IMR-90 (cell line): ENCODE results near the gene FITM1. TPM values are rescaled to one million over a fixed set of nuclear protein-coding genes. Genes with fewer than 3 reads are reported as not detected.

Source experiments
- ATAC-seq: fragments of 200-7000 bp; cut with Tn5 transposase; 2 replicates; pipeline ENCODE4 v1.9.1; 2020; ENCODE audit warnings: low read depth, mild to moderate bottlenecking, moderate library complexity
- BruUV-seq: library from RNA; stranded (reverse); fragments of 400-500 nt; replicated peaks from 2 replicates; lab custom pipeline; 2021; lab: Mats Ljungman, UMichigan
- CTCF ChIA-PET: fragments of 300-600 bp; formaldehyde crosslinking; extraction: SDS; loops from one replicate; lab custom pipeline; 2021; ENCODE audit warnings: antibody characterized with exemption; lab: Yijun Ruan, JAX
- POLR2A ChIA-PET: fragments of 300-600 bp; sonication (Branson Sonifier 250); formaldehyde crosslinking; loops from one replicate; lab custom pipeline; 2022; ENCODE audit warnings: antibody characterized with exemption; ENCODE audit not compliant: unreplicated experiment; lab: Charles Lee
- DNase-seq: peaks from one replicate; pipeline ENCODE4 v3.0.0; 2013
- H2AFZ ChIP-seq: replicated peaks from 2 replicates; pipeline ENCODE3; 2013; ENCODE audit warnings: low read length, mild to moderate bottlenecking; ENCODE audit not compliant: poor library complexity
- H2AK5ac ChIP-seq: 2 replicates; pipeline ENCODE4 v1.6.1; 2013; ENCODE audit warnings: low read depth, low read length, inconsistent platforms
- H2AK9ac ChIP-seq: replicated peaks from 2 replicates; pipeline ENCODE3; 2013; ENCODE audit warnings: mild to moderate bottlenecking, low read depth, low read length, moderate library complexity; ENCODE audit not compliant: poor library complexity
- H2BK120ac ChIP-seq: 2 replicates; pipeline ENCODE4 v1.6.1; 2013; ENCODE audit warnings: low read depth, low read length, inconsistent platforms
- H2BK15ac ChIP-seq: 3 replicates; pipeline ENCODE4 v1.6.1; 2013; ENCODE audit warnings: low read depth, low read length, inconsistent platforms
- H2BK20ac ChIP-seq: 2 replicates; pipeline ENCODE4 v1.6.1; 2013; ENCODE audit warnings: low read depth, mild to moderate bottlenecking, inconsistent platforms, low read length, moderate library complexity
- H2BK5ac ChIP-seq: 2 replicates; pipeline ENCODE4 v1.6.1; 2013; ENCODE audit warnings: mild to moderate bottlenecking, low read depth, low read length, inconsistent platforms; ENCODE audit not compliant: poor library complexity, severe bottlenecking
- H3K14ac ChIP-seq: replicated peaks from 2 replicates; pipeline ENCODE4 v1.6.1; 2013; ENCODE audit warnings: low read depth, low read length, inconsistent platforms
- H3K18ac ChIP-seq: 2 replicates; pipeline ENCODE4 v1.6.1; 2013; ENCODE audit warnings: low read depth, low read length, control low read depth
- H3K23ac ChIP-seq: 2 replicates; pipeline ENCODE4 v1.6.1; 2013; ENCODE audit warnings: low read depth, low read length, inconsistent platforms
- H3K27ac ChIP-seq: 2 replicates; pipeline ENCODE4 v1.5.1; 2013; ENCODE audit warnings: mild to moderate bottlenecking, control low read depth, low read length; ENCODE audit not compliant: insufficient read depth
- H3K27me3 ChIP-seq: 2 replicates; pipeline ENCODE4 v1.6.1; 2013; ENCODE audit warnings: low read length; ENCODE audit not compliant: control insufficient read depth, insufficient read depth
- H3K36me3 ChIP-seq: 2 replicates; pipeline ENCODE4 v1.6.1; 2013; ENCODE audit warnings: low read length, mixed read lengths; ENCODE audit not compliant: control insufficient read depth, insufficient read depth
- H3K4ac ChIP-seq: 2 replicates; pipeline ENCODE4 v1.6.1; 2013; ENCODE audit warnings: low read depth, low read length, inconsistent platforms
- H3K4me1 ChIP-seq: 2 replicates; pipeline ENCODE4 v1.6.1; 2013; ENCODE audit warnings: low read length, mixed read lengths; ENCODE audit not compliant: control insufficient read depth, insufficient read depth
- H3K4me2 ChIP-seq: 2 replicates; pipeline ENCODE4 v1.6.1; 2013; ENCODE audit warnings: low read depth, mild to moderate bottlenecking, control low read depth, low read length, moderate library complexity
- H3K4me3 ChIP-seq: 2 replicates; pipeline ENCODE4 v1.5.1; 2013; ENCODE audit warnings: low read depth, mild to moderate bottlenecking, control low read depth, low read length, moderate library complexity; ENCODE audit not compliant: insufficient read depth
- H3K56ac ChIP-seq: 2 replicates; pipeline ENCODE4 v1.6.1; 2013; ENCODE audit warnings: low read length, inconsistent platforms; ENCODE audit not compliant: insufficient read depth; ENCODE audit errors: extremely low read depth
- H3K79me1 ChIP-seq, 2 experiments: 2 replicates each; pipeline ENCODE4 v1.6.1; 2013; ENCODE audit warnings: low read length in 2 of 2, inconsistent platforms in 1 of 2, low read depth in 1 of 2
- H3K9ac ChIP-seq: 2 replicates; pipeline ENCODE4 v1.6.1; 2013; ENCODE audit warnings: low read depth, low read length, control low read depth
- H3K9me1 ChIP-seq: 2 replicates; pipeline ENCODE4 v1.6.1; 2013; ENCODE audit warnings: low read length, inconsistent platforms; ENCODE audit not compliant: insufficient read depth
- H3K9me3 ChIP-seq: 2 replicates; pipeline ENCODE4 v1.6.1; 2013; ENCODE audit warnings: low read length; ENCODE audit not compliant: control insufficient read depth, insufficient read depth
- H4K20me1 ChIP-seq: 2 replicates; pipeline ENCODE4 v1.6.1; 2013; ENCODE audit warnings: low read length, inconsistent platforms; ENCODE audit not compliant: insufficient read depth
- H4K5ac ChIP-seq: 2 replicates; pipeline ENCODE4 v1.6.1; 2013; ENCODE audit warnings: mild to moderate bottlenecking, low read depth, low read length, control low read depth
- H4K8ac ChIP-seq, 2 experiments: 2 replicates each; pipeline ENCODE4 v1.6.1; 2013; ENCODE audit warnings: low read depth in 2 of 2, low read length in 2 of 2, control low read depth in 1 of 2, inconsistent platforms in 1 of 2
- H4K91ac ChIP-seq: 2 replicates; pipeline ENCODE4 v1.6.1; 2013; ENCODE audit warnings: low read depth, low read length, inconsistent platforms; ENCODE audit not compliant: insufficient read depth
- BHLHE40 ChIP-seq: fragments of 150-350 bp; IDR thresholded peaks from 2 replicates; pipeline ENCODE4 v1.6.1; 2016; ENCODE audit warnings: mild to moderate bottlenecking, low read depth, low read length
- CEBPB ChIP-seq: IDR thresholded peaks from 2 replicates; pipeline ENCODE4 v1.6.1; 2012; ENCODE audit warnings: low read depth, low read length, improper control_type of control experiment
- CHD1 ChIP-seq: IDR thresholded peaks from 2 replicates; pipeline ENCODE4 v1.6.1; 2012; ENCODE audit warnings: low read depth, low read length, improper control_type of control experiment
- FOS ChIP-seq: fragments of 150-350 bp; IDR thresholded peaks from 2 replicates; pipeline ENCODE4 v1.6.1; 2016; ENCODE audit warnings: low read depth, low read length
- MAFK ChIP-seq: IDR thresholded peaks from 2 replicates; pipeline ENCODE4 v1.6.1; 2012; ENCODE audit warnings: low read depth, low read length, improper control_type of control experiment
- MAZ ChIP-seq: IDR thresholded peaks from 2 replicates; pipeline ENCODE4 v1.6.1; 2012; ENCODE audit warnings: low read depth, mild to moderate bottlenecking, low read length, improper control_type of control experiment, moderate library complexity, borderline replicate concordance
- MXI1 ChIP-seq: IDR thresholded peaks from 2 replicates; pipeline ENCODE4 v1.6.1; 2012; ENCODE audit warnings: low read depth, mild to moderate bottlenecking, low read length, moderate library complexity, borderline replicate concordance
- NFE2L2 ChIP-seq: fragments of 150-350 bp; IDR thresholded peaks from 2 replicates; pipeline ENCODE4 v1.6.1; 2016; ENCODE audit warnings: low read depth, mild to moderate bottlenecking, low read length
- POLR2A ChIP-seq: IDR thresholded peaks from 2 replicates; pipeline ENCODE4 v1.6.1; 2012; ENCODE audit warnings: mild to moderate bottlenecking, low read depth, low read length
- RAD21 ChIP-seq: IDR thresholded peaks from 2 replicates; pipeline ENCODE4 v1.6.1; 2012; ENCODE audit warnings: low read length, improper control_type of control experiment
- RCOR1 ChIP-seq: IDR thresholded peaks from 2 replicates; pipeline ENCODE4 v1.6.1; 2012; ENCODE audit warnings: mild to moderate bottlenecking, low read length, improper control_type of control experiment; ENCODE audit not compliant: insufficient replicate concordance
- SMC3 ChIP-seq: fragments of 150-350 bp; IDR thresholded peaks from 2 replicates; pipeline ENCODE4 v1.6.1; 2016; ENCODE audit warnings: low read depth, mild to moderate bottlenecking, antibody characterized with exemption, low read length, moderate library complexity
- WGBS, 2 experiments: methylation state at CpG; one replicate each; pipeline versions ENCODE4 v1.1.5 to v1.1.7; 2013; ENCODE audit warnings: missing lambda C conversion rate in 2 of 2; ENCODE audit not compliant: insufficient read length in 1 of 2; ENCODE audit errors: extremely low coverage in 2 of 2; 5-methylcytosine and 5-hydroxymethylcytosine counted together
- dilution Hi-C: fragments of 300-500 bp; cut with HindIII; formaldehyde crosslinking; loops from one replicate; pipeline ENCODE4 v1.14.3; 2018; ENCODE audit warnings: low sequenced_read_pairs; ENCODE audit not compliant: unreplicated experiment
- in situ Hi-C: fragments of 300-500 bp; cut with MboI; formaldehyde crosslinking; loops from 3 replicates; pipeline ENCODE4 v1.14.3; 2019; ENCODE audit warnings: low sequenced_read_pairs, inconsistent platforms, mixed read lengths
- intact Hi-C: fragments of 100-400 bp; cut with micrococcal nuclease; formaldehyde crosslinking; loops from 2 replicates; pipeline ENCODE4 v1.10.0; 2022
- polyA plus RNA-seq, 3 experiments: library from polyadenylated mRNA; depleted of rRNA; stranded (reverse); fragments of >200 nt; gene quantifications; 2 replicates each; pipeline ENCODE4 v1.2.3, GENCODE V29; 2012; ENCODE audit warnings: low replicate concordance in 1 of 3
- total RNA-seq: library from RNA; depleted of rRNA; stranded (reverse); fragments of >200 nt; gene quantifications from 2 replicates; pipeline ENCODE4 v1.2.3, GENCODE V29; 2012
- TF ChIP-seq, protein P1 (sequence below): fragments of 150-350 bp; IDR thresholded peaks from 2 replicates; pipeline ENCODE4 v1.6.1; 2017; ENCODE audit warnings: mild to moderate bottlenecking, antibody characterized with exemption, low read length, low read depth
- TF ChIP-seq, protein P2 (sequence below): fragments of 150-350 bp; IDR thresholded peaks from 2 replicates; pipeline ENCODE4 v1.6.1; 2016; ENCODE audit warnings: low read depth, mild to moderate bottlenecking, low read length, moderate library complexity, borderline replicate concordance

The FITM1 gene
- total and polyA plus RNA-seq, 2 of the 4 experiments (the other 2 are of a cell fraction) = not detected

DNA sequence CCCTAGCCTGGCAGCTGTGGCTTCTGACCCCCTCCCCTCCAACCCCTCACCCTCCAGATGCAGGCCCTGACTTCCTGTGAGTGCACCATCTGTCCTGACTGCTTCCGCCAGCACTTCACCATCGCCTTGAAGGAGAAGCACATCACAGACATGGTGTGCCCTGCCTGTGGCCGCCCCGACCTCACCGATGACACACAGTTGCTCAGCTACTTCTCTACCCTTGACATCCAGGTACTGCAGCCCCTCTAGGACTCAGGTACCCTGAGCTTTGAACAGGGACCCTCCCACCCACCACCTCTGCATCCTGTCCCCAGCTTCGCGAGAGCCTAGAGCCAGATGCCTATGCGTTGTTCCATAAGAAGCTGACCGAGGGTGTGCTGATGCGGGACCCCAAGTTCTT, 24.6 kb downstream of the FITM1 start:
- dilution Hi-C loops (no loop called here), intact Hi-C loops (no loop called here), in situ Hi-C loops (no loop called here)
- Histone ChIP-seq H2AK5ac (no peak overlapping the region), H3K23ac (no peak overlapping the region), H3K9ac (no peak overlapping the region), H2BK120ac (no peak overlapping the region), H3K4ac (no peak overlapping the region), H3K27me3 (no peaks in the 10 kb centered on the region), H3K4me1 (no peaks in the 10 kb centered on the region), H4K8ac (no peak overlapping the region), H2AK9ac (no peak overlapping the region), H3K14ac (no peak overlapping the region), H4K5ac (no peak overlapping the region), H3K79me1 (peaks cover 8 to 18% of the 10 kb centered on the region in 2 experiments), H3K56ac (no peak overlapping the region), H3K36me3 (peaks cover 68% of the 10 kb centered on the region), H3K27ac (no peak overlapping the region), H3K18ac (no peak overlapping the region), H3K9me3 (no peaks in the 10 kb centered on the region), H3K9me1 (no peaks in the 10 kb centered on the region; the same call in 1 of the 2 replicates), H2AFZ (no peak overlapping the region), H4K91ac (no peak overlapping the region), H4K20me1 (no peaks in the 10 kb centered on the region; the same call in 1 of the 2 replicates), H3K4me2 (no peak overlapping the region), H2BK15ac (no peak overlapping the region), H3K4me3 (no peak overlapping the region), H2BK5ac (no peak overlapping the region), H2BK20ac (no peak overlapping the region)
- CTCF ChIA-PET = no interaction called here
- 100% methylated on average over 1 of the region's 10 CpGs; no CpG with 5 or more reads in 1 of the 2 experiments for WGBS, 2 experiments
- no TSS peak for BruUV-seq
- TF ChIP-seq BHLHE40 = no peak
- TF ChIP-seq CHD1 = no peak
- no peak for TF ChIP-seq RCOR1
- no peak for TF ChIP-seq RAD21
- no peak for TF ChIP-seq SMC3
- TF ChIP-seq POLR2A = no peak
- TF ChIP-seq MAFK = no peak
- TF ChIP-seq, protein P1, sequence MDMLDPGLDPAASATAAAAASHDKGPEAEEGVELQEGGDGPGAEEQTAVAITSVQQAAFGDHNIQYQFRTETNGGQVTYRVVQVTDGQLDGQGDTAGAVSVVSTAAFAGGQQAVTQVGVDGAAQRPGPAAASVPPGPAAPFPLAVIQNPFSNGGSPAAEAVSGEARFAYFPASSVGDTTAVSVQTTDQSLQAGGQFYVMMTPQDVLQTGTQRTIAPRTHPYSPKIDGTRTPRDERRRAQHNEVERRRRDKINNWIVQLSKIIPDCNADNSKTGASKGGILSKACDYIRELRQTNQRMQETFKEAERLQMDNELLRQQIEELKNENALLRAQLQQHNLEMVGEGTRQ = no peak
- no peak for TF ChIP-seq CEBPB
- no peak for TF ChIP-seq MAZ
- TF ChIP-seq FOS = no peak
- TF ChIP-seq, protein P2, sequence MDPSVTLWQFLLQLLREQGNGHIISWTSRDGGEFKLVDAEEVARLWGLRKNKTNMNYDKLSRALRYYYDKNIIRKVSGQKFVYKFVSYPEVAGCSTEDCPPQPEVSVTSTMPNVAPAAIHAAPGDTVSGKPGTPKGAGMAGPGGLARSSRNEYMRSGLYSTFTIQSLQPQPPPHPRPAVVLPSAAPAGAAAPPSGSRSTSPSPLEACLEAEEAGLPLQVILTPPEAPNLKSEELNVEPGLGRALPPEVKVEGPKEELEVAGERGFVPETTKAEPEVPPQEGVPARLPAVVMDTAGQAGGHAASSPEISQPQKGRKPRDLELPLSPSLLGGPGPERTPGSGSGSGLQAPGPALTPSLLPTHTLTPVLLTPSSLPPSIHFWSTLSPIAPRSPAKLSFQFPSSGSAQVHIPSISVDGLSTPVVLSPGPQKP = no peak
- TF ChIP-seq MXI1 = no peak
- no peak for TF ChIP-seq NFE2L2
- no peak for ATAC-seq
- no peak for DNase-seq
- POLR2A ChIA-PET = no interaction called here
